ENCODE data around the gene PCNX2. TPM values are rescaled to one million over a fixed set of nuclear protein-coding genes. Genes with fewer than 3 reads are reported as not detected.
A peak's percentile ranks its signal among the peaks of the same experiment; 100 is the strongest.

The PCNX2 gene
- total RNA-seq, 1 donor from 2014 or later = 9.3 TPM

- no peak for DNase-seq
These were observed 38.7 kb downstream of the PCNX2 start for GRCh38 chr1:233256789-233257188.

DNA sequence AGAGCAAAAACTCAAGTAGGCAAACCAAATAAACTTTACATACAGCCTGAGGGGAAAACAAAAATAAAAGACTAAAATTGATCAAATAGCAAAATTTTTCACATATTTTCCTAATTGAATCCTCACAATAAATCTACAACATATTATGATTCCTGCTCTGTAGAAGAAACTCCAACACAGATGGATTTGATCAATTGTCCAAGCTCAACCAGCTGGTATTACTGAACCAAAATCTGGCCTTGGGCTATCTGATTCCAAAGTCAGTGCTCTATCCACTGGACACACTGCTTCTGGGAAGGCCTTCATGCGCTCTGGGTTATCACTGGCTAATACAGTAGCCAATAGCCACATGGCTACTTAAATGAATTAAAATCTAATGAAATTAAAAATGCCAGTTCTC lies 39.3 kb downstream of the PCNX2 start:
- DNase-seq = no peak

- no peak for DNase-seq
These were observed 40.4 kb downstream of the PCNX2 start for GRCh38 chr1:233255145-233255544.

- DNase-seq = no peak
These were observed 41.6 kb downstream of the PCNX2 start for GRCh38 chr1:233253832-233254331.

GRCh38 chr1:233253231-233253831 lies 42.2 kb downstream of the PCNX2 start:
- DNase-seq = no peak

GRCh38 chr1:233252441-233252840 lies 43.1 kb downstream of the PCNX2 start:
- DNase-seq = peak; percentile 30

GRCh38 chr1:233251201-233251720 lies 44.3 kb downstream of the PCNX2 start:
- DNase-seq = no peak

DNA sequence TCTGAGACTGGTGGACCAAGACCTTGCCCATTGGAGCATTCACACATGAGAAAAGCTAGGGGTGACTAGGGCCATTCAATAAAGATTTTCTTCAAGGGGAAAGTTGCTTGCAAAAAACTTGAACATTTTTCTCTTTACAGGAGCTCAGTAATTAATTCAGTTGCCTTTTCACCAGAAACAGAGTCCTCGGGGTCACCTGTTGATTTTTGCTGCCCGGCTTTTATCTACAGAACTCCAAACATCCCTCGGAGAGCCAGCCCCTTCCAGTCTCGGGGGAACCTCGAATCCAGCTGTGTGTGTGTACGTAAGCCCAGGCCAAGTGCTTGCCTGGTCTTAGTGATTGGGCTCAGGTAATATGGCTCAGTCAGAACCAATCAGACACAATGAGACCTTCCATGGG lies 47.5 kb downstream of the PCNX2 start:
- DNase-seq = no peak

DNA sequence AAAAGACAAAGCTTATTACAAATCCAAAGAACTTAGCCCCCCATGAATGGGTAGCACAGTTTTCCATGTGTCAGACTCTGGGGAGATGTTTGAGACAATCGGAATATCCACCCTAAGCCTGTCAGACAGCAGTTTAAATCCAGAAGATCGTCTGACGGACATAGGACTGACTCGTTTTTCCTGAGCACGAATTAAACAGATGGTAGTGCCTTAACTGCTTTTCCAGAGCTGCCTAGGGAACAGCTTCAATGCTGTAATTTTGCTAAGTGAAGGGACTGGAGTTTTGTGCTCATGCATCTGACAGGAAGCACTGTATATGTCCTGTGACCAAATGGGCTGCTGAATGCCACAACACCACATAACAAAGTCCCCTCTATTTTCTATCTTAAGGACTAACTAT lies 48.6 kb downstream of the PCNX2 start:
- peak; percentile 11 for DNase-seq

DNA sequence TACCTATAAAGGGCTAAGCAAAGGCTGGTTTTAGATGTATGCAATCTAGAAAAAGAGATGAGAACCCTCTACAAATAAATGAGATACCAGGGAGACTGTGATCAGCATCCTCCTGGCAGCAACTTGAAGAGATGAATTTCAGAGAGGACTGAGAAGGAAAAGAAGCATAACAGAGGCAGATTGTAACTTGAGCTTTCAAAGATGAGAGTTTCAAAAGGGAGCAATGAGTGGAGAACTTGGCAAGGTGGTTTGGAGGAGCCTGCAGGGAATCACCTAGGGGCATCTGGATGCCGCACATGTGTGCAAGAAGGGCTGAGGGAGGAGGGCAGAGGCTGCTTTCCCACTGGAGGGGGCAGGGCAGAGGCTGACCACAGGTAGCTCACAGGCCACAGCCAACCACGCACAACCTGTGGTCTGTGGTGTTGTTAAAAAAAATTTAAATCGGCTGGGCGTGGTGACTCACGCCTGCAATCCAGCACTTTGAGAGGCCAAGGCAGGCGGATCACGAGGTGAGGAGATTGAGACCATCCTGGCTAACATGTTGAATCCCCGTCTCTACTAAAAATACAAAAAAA lies 50.2 kb downstream of the PCNX2 start:
- DNase-seq = no peak

- DNase-seq = no peak
These were observed 51.3 kb downstream of the PCNX2 start for GRCh38 chr1:233244183-233244582.

- DNase-seq = peak; percentile 50
These were observed 52.6 kb downstream of the PCNX2 start for GRCh38 chr1:233242827-233243483.

DNA sequence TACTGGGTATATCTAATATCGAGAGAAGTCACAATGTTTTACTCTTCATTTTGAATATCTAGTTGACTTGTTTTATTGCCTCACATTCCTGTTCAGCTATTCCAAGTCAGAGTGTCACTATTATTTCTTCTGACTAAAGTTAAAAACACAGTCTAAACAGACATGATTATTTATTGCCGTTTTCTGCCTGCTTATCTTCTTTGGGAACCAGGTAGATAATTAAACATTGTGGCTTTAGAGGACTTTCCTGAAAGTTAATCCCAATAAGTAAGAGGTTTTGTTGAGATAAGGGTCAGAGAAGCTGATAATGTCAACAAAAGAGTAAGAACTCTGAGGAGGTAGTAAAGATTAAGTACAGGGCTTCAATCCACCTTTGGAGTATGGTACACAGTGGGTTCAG lies 53.8 kb downstream of the PCNX2 start:
- DNase-seq = no peak

GRCh38 chr1:233240829-233241682 lies 54.5 kb downstream of the PCNX2 start:
- DNase-seq = peak; percentile 69

DNA sequence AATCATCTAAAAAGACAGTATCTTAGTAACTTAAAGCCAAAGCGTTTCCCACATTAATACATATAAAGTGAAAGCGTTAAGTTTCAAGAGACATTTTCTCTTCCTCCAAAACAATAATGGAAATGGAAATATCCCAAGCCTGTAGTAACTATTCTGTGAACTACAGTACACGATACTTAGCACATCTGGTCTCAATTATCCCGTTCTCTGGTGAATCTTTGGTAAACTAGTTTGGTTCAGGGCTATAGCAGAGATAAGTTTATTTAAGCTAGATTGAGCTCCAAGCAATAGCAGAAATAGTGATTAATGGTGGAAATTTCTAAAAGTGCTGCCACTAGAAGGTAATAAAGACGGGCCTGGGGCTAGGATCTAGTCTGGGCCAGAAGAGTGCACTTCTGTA lies 55.2 kb downstream of the PCNX2 start:
- DNase-seq = peak; percentile 24

DNA sequence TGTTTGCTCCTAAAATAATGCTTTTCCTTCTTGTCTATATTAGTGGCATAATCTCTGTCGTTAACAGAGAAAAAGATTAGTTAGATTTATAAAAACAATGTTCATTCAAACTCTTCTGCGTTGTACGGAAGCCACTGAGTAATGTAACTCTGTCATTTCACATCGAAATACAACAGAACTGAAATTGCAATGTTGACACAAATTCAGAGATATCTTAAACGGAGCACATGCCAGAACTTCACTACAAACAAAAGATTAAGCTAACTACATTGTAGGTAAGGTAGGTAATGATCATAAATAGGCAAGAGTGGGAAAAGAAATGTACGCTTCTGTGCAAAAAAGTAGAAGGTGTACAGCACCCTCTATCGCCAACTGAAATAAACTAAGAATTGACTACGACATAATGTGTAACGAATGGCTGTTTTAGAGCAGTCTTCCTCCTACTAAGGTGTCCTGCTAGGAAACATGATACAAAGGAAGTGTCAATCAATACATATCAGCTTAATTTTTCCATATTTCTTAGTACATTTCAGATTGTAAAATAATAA lies 56.6 kb downstream of the PCNX2 start:
- DNase-seq = no peak

DNA sequence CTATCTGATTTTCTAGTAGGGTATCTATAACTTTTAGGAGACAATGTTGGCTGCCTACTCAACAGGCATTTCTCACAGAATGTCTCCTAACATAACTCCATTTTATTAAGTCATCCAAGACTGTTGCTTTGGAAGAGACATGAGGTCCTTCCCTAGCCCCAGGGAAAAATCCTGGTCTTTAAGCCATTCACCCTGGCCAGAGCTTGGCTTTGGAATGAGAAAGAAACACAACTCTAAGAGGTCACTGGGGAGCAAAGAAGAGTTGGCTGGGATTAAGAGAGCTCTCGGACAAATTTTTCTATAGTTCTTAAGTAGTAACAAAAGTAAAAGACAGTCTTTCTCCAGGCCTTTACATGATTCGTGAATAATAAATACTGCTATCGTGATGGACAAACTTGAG lies 57.9 kb downstream of the PCNX2 start:
- peak; percentile 34 for DNase-seq

- no peak for DNase-seq
These were observed 62.0 kb downstream of the PCNX2 start for GRCh38 chr1:233233508-233234040.

DNA sequence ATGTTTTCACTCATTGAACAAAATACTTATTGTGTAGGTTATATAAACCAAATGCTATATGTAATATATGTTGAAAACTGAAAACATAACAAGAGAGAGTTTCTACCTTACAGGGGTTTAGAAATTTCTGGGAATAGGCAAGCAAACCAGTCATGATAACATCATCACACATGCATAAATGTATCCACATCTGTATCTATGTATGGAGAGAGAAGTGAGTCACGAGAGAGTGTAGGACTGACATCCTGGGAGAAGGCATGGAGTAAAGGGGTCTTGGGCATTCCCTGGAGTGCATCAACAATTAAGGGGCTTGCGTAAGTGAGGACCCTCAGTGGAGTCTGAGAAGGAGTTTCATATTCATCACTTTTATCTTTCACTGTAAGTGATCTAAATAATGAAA lies 65.5 kb downstream of the PCNX2 start:
- DNase-seq = no peak

DNA sequence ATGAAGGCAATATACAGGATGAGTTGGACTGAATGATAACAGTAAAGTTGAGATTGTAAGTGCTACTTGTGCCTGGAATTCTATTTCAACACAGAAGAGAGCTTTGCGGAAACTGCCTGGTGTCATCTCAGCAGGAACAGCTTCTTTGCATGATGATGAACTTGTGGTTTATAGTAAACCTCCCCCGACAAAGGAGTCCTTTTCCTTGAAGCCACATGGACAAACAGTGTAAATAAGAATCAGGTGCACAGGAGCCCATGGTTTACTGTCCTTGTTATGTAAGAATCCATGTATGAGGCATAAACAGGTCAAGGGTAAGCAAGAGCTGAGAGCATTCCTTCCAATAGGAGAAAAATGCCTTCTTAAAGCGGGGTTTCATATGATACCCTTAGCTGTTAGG lies 66.2 kb downstream of the PCNX2 start:
- DNase-seq = no peak

GRCh38 chr1:233227930-233228465 lies 67.5 kb downstream of the PCNX2 start:
- DNase-seq = no peak

DNA sequence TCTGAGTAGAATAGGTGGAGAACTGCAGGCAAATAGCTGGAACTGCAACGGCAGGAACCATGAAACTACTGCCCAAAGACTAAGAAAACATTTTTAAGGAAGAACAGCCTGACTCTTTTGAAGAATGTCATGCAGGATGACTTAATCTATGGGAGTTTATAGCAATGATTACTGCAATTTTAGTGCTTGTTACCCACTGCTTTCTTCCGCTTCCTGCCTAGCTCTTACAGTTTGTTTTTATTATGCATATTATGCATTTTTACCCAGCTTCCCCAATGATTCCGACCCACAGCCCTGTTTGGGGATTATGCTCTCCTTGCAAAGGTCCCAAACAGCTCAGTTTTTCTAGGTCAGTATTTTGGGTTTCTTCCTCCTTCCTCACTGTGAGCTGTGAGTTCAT lies 71.2 kb downstream of the PCNX2 start:
- no peak for DNase-seq
